MG63 (cell line): ENCODE results near the gene MYL1. TPM values are rescaled to one million over a fixed set of nuclear protein-coding genes. Genes with fewer than 3 reads are reported as not detected.

Experiments used
- DNase-seq: peaks from one replicate; pipeline ENCODE4 v3.0.0-alpha.2; 2020
- H3K27me3 ChIP-seq: fragments of 250-450 bp; sonication (Bioruptor Pico); 2 replicates; pipeline ENCODE4 v1.5.1; 2020; ENCODE audit warnings: mild to moderate bottlenecking, moderate library complexity
- H3K36me3 ChIP-seq: fragments of 250-450 bp; sonication (Bioruptor Pico); 2 replicates; pipeline ENCODE4 v1.5.1; 2020; ENCODE audit warnings: mild to moderate bottlenecking, moderate library complexity
- H3K4me3 ChIP-seq: fragments of 250-450 bp; sonication (Bioruptor Pico); 2 replicates; pipeline ENCODE4 v1.5.1; 2020; ENCODE audit warnings: mild to moderate bottlenecking, moderate library complexity
- H3K9me3 ChIP-seq: fragments of 250-450 bp; sonication (Bioruptor Pico); 2 replicates; pipeline ENCODE4 v1.5.1; 2020; ENCODE audit warnings: mild to moderate bottlenecking, moderate library complexity
- total RNA-seq: library from RNA; depleted of rRNA; stranded (reverse); fragments of >200 nt; shearing (Covaris generic); gene quantifications from 2 replicates; pipeline ENCODE4 v1.2.3, GENCODE V29; 2014; ENCODE audit warnings: low replicate concordance; rRNA removed

The MYL1 gene
- total RNA-seq, result not detected in 2 replicates

DNA sequence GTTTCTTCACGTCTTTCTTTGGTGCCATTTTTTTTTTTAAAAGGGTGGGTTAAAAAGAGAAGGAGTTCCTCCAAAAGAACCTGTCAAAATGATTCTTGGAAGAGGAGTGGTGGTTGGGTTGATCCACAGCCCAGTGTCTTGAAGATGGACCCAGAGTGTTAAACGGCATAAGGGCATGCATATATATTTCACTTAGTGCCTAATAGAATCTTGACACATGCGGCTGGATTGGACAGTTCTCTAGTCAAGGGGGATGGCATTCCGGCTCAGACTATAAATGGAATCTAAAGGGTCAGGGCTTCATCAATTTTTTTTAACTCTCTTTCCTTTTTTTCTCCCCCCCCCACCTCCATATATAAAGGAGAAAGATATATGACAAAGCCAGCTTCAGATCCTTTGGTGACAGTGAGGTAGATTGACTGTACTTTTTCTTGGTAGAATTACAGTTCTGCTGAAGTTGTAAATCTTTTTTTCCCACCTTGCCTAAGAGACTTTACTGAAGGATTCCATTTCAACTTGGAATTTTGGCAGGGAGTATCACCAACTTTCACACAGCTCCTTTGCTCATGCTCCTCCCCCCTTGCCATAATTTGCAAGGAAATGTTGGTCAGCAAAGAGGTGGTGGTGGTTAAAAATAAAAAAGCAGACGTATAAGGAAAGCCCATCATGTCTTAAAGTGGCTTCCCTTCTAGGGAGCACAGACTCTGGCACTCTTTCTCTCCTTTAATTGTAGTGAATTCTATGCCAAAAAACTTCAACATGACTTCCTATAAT lies at the start of gene MYL1:
Gene MYL1, minus strand, starts transcription at position 160 of the 774 bp plus-strand sequence. Its CDS starts 132 bp downstream, at position 28.
- H3K4me3 ChIP-seq, result no peak within 1 kb of the TSS
- no peaks in the 10 kb centered on the region for H3K36me3 ChIP-seq
- peaks cover 4% of the 10 kb centered on the region for H3K27me3 ChIP-seq
- H3K9me3 ChIP-seq, result no peaks in the 10 kb centered on the region
- no peak for DNase-seq

DNA sequence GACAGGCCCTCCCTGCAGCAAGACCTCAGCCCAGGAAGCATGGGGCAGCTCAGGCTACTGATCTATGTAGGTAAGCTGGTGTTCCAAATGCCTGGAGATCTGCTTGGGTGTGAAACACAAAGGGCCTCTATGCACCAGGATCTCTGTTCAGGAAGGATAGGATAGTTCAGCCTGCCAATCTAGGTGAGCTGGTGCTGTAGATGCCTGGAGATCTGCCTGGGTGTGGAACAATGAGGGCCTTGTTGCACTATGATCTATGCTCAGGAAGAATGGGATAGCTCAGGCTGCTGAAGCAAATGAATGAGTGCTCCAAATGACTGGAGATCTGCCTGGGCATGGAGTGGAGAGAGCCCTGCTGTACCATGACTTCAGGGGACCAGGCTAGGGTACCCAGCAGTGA lies 48.9 kb upstream of the MYL1 start:
- DNase-seq, result no peak
- Histone ChIP-seq H3K9me3 (no peaks in the 10 kb centered on the region), H3K27me3 (no peaks in the 10 kb centered on the region), H3K4me3 (no peak overlapping the region), H3K36me3 (no peaks in the 10 kb centered on the region)

DNA sequence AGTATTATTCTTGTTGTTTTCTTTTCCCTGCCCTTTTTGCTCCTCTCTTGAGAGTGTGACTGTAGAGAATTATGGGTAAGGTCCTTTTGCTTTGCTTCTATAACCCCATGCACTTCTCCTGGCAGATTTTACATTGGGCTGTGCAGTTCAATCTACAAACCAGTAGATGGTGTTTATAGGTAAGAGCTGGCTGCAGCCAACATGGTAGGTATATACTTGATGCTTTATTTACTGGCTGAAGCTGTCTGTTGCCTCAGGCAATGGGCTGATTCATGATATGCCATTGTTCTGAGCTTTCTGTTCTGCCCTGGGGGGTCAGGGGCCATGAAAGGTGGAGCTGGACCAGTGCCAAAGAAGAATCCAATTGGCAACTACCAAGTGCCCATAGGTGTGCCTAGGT lies 48.3 kb upstream of the MYL1 start:
- Histone ChIP-seq H3K4me3 (no peak overlapping the region), H3K36me3 (no peaks in the 10 kb centered on the region), H3K9me3 (no peaks in the 10 kb centered on the region), H3K27me3 (no peaks in the 10 kb centered on the region)
- DNase-seq, result no peak

DNA sequence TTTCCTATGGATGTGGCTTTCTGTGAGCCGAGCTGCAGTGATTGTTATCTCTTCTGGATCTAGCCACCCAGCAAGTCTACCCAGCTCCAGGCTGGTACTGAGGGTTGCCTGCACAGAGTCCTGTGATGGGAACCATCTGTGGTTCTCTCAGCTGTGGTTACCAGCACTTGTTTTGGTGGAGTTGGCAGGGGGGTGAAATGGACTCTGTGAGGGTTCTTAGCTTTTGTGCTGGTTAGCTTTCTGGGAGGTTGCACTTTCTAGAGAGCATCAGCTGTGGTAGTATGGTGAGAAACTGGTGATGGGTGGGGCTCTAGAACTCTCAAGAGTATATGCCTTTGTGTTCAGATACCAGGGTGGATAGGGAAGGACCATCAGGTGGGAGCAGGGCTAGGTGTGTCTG lies 45.4 kb upstream of the MYL1 start:
- no peaks in the 10 kb centered on the region for H3K27me3 ChIP-seq
- no peak for DNase-seq
- H3K4me3 ChIP-seq, result no peak overlapping the region
- H3K36me3 ChIP-seq, result no peaks in the 10 kb centered on the region
- no peaks in the 10 kb centered on the region for H3K9me3 ChIP-seq

DNA sequence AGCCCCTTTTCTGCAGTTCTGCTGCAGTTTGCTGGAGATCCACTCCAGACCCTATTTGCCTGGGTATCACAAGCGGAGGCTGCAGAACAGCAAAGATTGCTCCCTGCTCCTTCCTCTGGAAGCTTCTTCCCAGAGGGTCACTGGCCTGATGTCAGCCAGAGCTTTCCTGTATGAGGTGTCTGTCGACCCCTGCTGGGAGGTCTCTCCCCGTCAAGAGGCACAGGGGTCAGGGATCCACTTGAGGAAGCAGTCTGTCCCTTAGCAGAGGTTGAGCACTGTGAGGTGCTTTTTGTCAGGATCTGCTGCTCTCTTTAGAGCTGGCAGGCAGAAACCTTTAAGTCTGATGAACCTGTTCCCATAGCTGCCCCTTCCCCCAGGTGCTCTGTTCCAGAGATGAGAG lies 42.0 kb upstream of the MYL1 start:
- Histone ChIP-seq H3K27me3 (no peaks in the 10 kb centered on the region), H3K4me3 (no peak overlapping the region), H3K9me3 (no peaks in the 10 kb centered on the region), H3K36me3 (no peaks in the 10 kb centered on the region)
- DNase-seq, result no peak

DNA sequence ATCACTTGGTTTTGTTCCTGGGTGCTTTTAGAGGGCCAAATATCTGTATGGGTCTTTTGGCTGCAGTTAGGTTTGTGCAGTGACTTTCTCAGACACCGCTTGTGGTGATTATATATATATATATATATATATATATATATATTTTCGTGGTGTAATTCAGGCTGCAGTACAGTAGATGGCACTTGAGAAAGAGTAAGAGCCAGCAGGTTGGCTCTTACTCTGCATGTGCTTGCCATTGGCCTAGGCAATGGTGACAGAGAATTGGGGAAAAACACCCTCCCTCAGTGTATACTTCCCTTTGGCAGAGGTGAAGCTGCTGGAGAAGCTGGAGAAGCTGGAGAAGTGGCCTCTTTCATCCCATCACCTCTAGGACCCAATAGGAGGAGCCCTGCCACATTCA lies 22.2 kb upstream of the MYL1 start:
- Histone ChIP-seq H3K9me3 (no peaks in the 10 kb centered on the region), H3K36me3 (no peaks in the 10 kb centered on the region), H3K4me3 (no peak overlapping the region), H3K27me3 (no peaks in the 10 kb centered on the region)
- DNase-seq, result no peak

DNA sequence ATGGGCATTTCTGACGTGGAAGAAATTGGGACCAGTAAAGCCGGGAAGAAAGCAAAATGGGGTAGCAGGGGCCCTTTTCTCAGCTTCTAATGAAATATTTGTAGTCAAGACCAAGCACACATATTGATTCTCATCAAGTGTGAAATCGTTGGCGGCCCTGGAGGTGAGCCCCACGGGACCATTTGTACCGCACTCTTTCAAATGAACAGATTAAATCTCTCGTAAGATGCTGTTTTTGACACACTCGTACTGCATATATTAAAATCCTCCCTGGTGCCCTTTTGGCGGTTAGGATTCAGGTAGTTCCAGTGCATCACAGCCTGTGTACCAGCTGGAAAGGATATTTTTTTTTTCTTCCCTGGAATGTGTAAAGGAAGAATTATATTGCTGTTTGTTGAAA lies 9.9 kb upstream of the MYL1 start:
- H3K36me3 ChIP-seq, result no peaks in the 10 kb centered on the region
- no peak overlapping the region for H3K4me3 ChIP-seq
- no peaks in the 10 kb centered on the region for H3K27me3 ChIP-seq
- no peaks in the 10 kb centered on the region for H3K9me3 ChIP-seq
- no peak for DNase-seq

DNA sequence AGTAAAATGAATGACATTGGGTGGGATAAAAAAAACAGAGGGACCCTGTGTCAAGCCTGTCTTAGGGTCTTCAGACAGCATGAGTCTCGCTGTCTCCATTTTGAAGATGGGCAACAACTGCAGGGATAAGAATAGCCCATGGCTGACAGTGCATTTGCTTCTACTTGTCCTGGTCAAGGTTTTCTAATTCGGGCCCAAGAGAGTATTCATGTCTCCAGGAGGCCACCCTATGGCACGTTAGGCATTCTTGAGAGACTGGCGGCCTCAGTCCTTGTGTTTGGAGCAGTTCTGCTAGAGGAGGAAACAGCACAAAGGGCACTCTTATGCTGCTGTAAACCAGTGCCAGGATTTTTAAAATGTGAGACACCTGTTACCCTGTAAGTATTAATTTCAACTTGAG lies 9.5 kb upstream of the MYL1 start:
- no peak overlapping the region for H3K4me3 ChIP-seq
- DNase-seq, result no peak

DNA sequence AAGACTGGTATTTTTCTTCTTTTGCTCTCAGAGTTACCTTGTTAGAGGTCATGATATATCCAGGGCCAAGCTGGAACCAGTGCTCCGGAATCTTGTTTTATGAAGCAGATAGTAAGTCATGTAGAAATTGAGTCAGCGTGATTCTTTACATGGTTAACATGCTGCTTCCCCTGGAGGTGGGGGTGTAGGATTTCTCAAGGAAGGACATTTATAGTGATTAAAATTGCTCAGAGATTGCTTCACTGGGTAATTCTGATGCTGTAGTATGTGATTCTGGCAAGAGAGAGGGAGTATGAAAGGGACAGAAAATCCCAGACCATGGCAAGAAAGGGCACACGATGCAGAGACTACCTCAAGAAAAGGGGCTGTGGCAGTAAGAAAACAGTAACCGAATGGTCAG lies 8.0 kb upstream of the MYL1 start:
- no peak for DNase-seq

More for the DNA sequence above, 9.5 kb upstream of the MYL1 start:
- Histone ChIP-seq H3K9me3 (no peaks in the 10 kb centered on the region), H3K27me3 (no peaks in the 10 kb centered on the region), H3K36me3 (no peaks in the 10 kb centered on the region)

DNA sequence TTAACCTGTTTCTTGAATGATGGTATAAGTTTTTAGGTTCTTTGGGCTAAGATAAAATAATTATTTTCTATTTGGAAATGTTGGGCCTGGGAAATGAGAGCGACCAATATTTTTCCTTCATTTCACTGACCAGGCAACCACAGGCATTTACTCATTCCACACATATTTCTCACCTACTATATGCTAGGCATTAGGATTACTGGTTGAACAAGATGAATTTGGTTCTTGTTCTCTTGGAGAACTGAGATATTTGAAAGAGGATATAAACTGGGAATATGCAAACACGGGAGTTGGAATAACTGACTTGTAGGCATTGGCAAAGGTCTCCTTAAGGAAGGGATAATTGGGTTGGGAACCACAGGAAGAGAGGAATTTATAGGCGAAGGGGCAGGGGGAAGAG lies 3.9 kb upstream of the MYL1 start:
- Histone ChIP-seq H3K9me3 (no peaks in the 10 kb centered on the region), H3K4me3 (no peak overlapping the region), H3K36me3 (no peaks in the 10 kb centered on the region), H3K27me3 (peaks cover 2% of the 10 kb centered on the region; the same call in 1 of the 2 replicates)
- DNase-seq, result no peak

More for the DNA sequence above, 8.0 kb upstream of the MYL1 start:
- Histone ChIP-seq H3K36me3 (no peaks in the 10 kb centered on the region), H3K4me3 (no peak overlapping the region), H3K27me3 (no peaks in the 10 kb centered on the region), H3K9me3 (no peaks in the 10 kb centered on the region)

DNA sequence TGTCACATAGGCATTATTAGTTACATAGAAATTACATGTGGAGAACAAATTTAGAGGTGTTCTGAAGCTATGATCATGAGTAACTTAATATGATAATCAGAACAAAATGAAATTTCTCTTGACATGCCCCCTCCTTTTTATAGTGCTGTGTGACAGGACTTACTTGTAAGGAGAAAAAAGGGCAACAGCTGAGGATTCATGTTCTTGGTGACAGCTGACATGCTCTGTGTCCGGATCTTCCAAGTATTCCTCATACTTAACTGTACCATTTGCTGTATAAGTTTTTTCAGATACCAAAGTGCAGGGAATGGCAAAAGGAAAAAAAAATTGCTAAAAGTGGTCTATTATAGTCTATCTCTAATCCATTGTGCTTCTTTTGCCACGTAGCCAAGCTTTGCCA lies 3.5 kb upstream of the MYL1 start:
- Histone ChIP-seq H3K36me3 (no peaks in the 10 kb centered on the region), H3K9me3 (no peaks in the 10 kb centered on the region), H3K27me3 (peaks cover 2% of the 10 kb centered on the region; the same call in 1 of the 2 replicates), H3K4me3 (no peak overlapping the region)
- DNase-seq, result no peak

DNA sequence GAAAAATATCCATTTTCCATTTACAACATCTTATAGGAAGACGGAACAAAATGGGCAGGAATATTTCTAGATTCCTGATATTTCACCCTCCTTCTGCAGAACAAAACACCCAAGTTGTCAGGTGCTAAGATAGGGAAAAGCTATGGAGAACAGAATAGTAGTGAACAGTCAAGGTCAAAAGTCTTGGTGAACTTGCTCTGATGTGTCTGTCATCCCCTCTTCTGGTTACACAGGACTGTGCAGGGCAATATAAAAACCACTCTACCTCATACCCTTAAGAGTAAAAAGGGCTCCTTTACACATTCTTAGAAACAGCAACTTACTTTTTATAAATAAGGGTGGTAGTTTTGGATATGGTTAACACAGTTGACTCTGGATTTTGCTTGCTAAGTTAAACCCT lies 4.4 kb downstream of the MYL1 start:
- DNase-seq, result no peak
- Histone ChIP-seq H3K36me3 (no peaks in the 10 kb centered on the region), H3K4me3 (no peak overlapping the region)

DNA sequence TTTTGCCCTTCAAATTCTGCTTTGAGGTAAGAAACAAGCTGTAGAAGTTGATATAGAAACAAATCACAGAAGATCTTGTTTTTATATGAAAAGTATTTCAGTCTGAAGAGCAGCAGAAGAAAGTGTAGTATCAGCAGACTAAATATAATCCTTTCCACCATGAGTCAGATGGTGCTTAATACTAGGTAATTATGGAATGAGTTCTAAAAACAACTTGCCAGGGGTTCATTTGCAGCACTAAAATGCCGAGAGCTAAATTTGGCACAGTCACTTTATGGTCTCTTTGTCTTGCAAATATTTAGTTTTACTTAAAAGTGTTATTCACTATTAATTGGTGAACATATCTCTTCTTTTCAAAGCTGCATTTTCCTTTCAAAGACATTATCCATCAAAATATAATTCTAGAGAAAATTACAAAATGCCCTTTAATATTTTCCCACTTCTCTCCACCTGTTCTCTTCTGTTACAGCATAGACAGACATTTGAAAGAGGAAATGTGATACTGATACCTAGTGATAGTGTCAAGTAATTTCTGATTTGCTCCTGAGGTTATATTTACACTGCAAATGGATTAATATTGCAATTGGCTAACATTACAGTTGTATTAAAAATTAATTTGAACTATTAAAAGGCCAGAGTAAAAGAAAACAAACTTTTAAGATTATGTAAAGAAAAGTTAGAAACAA lies 5.3 kb downstream of the MYL1 start:
- no peak for DNase-seq
- Histone ChIP-seq H3K4me3 (no peak overlapping the region), H3K36me3 (no peaks in the 10 kb centered on the region), H3K27me3 (peaks cover 4% of the 10 kb centered on the region), H3K9me3 (no peaks in the 10 kb centered on the region)

More for the DNA sequence above, 4.4 kb downstream of the MYL1 start:
- Histone ChIP-seq H3K9me3 (no peaks in the 10 kb centered on the region), H3K27me3 (peaks cover 4% of the 10 kb centered on the region)

DNA sequence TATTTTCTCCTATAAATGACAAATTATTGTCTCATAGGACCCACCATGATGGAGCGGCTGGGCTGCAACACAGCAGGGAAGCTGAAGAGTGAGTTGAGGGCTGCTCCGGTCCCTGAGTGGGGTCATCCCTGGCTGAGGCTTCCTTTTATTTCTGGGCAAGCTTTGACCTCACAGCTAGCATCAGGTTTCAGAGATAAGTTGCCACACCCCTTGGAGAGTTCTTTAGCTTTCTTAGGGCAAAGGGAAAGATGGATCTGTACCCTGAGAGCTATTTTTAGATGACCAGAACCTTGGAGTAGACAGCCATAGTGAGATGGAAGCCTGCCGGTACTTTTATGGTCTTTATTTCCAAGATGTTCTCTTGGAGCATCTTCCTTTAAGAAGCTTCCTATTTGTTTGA lies 11.5 kb downstream of the MYL1 start:
- Histone ChIP-seq H3K27me3 (no peaks in the 10 kb centered on the region), H3K9me3 (no peaks in the 10 kb centered on the region), H3K36me3 (no peaks in the 10 kb centered on the region), H3K4me3 (no peak overlapping the region)
- no peak for DNase-seq

DNA sequence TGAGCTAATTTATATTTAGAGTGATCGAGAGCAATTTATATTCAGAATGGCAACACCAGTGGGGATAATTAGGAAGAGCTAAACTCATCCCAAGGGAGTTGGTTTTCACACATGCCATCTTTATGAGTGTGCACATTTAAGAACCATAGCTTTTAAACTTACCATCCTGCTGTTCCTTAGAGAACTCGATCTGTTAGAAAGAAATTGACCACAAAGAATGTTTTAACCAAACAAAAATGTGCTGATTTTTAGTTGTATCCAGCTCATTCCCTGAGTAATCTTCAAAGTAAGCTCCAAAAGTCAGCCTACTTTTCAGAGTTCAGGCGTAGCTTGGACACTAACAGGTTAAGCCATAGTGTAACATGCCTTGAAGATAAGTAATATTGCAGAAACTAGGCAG lies 12.6 kb downstream of the MYL1 start:
- H3K4me3 ChIP-seq, result no peak overlapping the region
- H3K36me3 ChIP-seq, result no peaks in the 10 kb centered on the region
- H3K9me3 ChIP-seq, result no peaks in the 10 kb centered on the region
- no peaks in the 10 kb centered on the region for H3K27me3 ChIP-seq
- DNase-seq, result no peak

DNA sequence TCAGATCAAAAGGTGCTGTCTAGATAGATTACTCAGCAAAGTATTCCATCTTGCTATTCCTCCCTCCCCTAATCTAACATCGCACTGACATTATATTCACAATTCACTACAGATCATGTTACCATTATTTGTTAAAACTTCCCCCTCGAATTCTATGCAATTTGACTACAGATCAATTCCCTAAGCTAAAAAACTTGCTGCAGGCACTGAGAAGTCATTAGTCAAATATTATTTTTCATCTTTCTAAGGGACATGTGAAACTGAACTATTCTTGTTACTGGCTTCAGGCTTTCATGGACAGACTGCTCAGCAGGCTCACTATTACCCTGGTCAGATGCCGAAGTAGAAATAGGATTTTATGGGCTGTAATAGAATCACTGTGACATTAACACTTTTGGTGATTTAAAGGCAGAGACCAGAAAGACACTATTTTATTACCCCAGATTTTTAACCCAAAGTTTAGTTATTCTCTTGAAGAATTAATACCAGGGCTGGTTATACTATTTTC lies 15.1 kb downstream of the MYL1 start:
- no peak overlapping the region for H3K4me3 ChIP-seq
- no peaks in the 10 kb centered on the region for H3K36me3 ChIP-seq
- no peaks in the 10 kb centered on the region for H3K27me3 ChIP-seq
- no peak for DNase-seq
- no peaks in the 10 kb centered on the region for H3K9me3 ChIP-seq

DNA sequence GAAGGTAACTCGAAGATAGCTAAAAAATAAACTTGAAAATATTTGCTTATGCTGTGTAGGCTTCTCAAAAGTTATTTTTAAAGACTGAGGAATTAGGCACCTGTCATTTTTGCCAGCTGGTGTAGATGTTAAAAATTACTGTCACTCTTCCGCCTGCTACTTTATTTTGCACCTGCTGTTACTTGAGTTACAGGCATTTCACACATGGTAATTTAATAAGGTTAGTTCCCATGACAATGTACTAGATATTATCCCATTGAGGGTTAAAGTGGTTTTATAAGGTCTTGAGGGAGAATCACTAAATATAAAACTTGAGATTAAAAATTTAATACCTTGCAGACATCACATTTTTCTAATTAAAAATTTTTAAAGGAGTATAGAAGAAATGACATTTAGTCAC lies 26.6 kb downstream of the MYL1 start:
- no peaks in the 10 kb centered on the region for H3K36me3 ChIP-seq
- no peak overlapping the region for H3K4me3 ChIP-seq
- H3K9me3 ChIP-seq, result peaks cover 1% of the 10 kb centered on the region; the same call in 1 of the 2 replicates
- H3K27me3 ChIP-seq, result no peaks in the 10 kb centered on the region
- no peak for DNase-seq

DNA sequence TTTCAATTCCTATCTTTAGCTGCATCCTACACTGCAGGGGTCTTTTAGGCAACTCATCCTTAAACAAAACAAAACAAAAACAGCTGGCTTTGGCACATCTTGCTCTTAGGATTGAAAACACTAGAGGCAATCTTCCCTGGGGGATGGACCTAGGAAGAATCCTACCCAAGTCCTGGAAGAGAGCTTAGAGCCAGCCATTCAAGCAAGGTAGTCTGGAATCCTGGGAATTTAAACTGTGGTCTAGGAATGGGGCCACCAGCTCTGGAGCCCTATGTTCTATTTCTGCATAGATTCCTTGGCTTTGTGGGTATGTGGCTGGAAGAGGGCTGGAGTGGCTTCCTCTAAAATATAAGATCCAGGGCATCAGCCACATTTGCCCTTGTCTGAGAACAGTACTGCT lies 27.7 kb downstream of the MYL1 start:
- no peaks in the 10 kb centered on the region for H3K36me3 ChIP-seq
- DNase-seq, result no peak
- peaks cover 2% of the 10 kb centered on the region; the same call in 1 of the 2 replicates for H3K9me3 ChIP-seq
- H3K4me3 ChIP-seq, result no peak overlapping the region
- no peaks in the 10 kb centered on the region for H3K27me3 ChIP-seq
